ENCODE results near the gene CEP104.
A peak's percentile ranks its signal among the peaks of the same experiment; 100 is the strongest.

Gene CEP104
- long read RNA-seq, partial matches to known transcripts: 7 of 11 reads
- long read RNA-seq, other reads (novel, unspliced or antisense): 4 of 11 reads

DNA sequence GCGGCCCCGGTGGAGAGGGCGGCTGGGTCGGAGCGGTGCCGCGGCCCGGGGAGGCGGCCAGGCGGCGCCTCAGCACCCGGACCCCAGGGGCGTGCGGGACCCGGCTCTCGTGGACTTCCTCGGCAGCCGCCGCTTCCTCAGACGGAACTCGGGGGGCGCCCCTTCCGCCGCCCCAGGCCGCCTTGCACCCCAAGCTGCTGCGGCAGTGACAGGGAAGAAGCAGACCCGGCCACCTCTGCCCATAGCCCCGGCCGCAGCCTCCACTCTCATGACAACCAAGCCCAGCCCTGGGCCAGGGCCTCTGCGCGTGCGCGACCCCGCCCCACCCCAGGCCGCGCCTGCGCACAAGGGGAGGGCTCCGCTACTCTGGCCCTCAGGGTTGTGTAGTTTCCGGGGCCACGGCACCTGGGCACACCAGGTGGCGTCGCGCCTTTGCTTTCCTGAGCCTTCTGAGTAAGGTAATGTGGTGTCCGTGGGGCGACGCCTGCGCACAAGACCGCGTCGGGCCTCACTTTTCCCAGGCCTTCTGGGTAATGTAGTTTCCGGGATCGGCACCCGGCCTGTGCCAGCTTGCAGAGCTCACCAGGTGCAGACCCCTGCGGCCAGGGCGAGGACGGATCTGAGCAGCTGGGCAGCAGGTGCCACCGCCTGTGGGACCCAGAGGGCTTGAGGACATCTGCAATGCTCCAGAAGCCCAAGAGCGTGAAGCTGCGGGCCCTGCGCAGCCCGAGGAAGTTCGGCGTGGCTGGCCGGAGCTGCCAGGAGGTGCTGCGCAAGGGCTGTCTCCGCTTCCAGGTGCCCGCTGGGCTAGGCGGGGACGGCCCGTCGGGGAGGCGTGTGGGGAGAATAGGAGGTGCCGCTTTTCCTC lies at the start of gene CEP104, which contains the start of gene DFFB:
TSS of gene CEP104 (minus strand) at position 289 of the 868 bp plus-strand sequence. CDS start 4,804 bp downstream, outside the sequence.
TSS of gene DFFB (plus strand) at position 554 of the 868 bp plus-strand sequence. CDS start at position 682, 128 bp downstream.
- peak; percentile 96 to 97 for DNase-seq (ENCODE audit: low read depth in 1 of 2, low spot score in 1 of 2)
- no peaks in the 10 kb centered on the region for H3K27me3 ChIP-seq (ENCODE audit: insufficient read depth, poor library complexity, severe bottlenecking)
- H3K4me3 ChIP-seq (replicated peaks; ENCODE audit: insufficient read depth, low read length): peak within 1 kb of the TSS; percentile 80
- no peak for TF ChIP-seq SPI1 (IDR thresholded peaks at IDR 0.05; ENCODE audit: borderline replicate concordance, low read depth)
- TF ChIP-seq GABPA (IDR thresholded peaks at IDR 0.05; ENCODE audit: low read depth): no peak
- TF ChIP-seq POLR2AphosphoS5 (IDR thresholded peaks at IDR 0.05; ENCODE audit: low read depth): no peak; the same call in 1 of the 2 replicates
- TF ChIP-seq, protein P1, sequence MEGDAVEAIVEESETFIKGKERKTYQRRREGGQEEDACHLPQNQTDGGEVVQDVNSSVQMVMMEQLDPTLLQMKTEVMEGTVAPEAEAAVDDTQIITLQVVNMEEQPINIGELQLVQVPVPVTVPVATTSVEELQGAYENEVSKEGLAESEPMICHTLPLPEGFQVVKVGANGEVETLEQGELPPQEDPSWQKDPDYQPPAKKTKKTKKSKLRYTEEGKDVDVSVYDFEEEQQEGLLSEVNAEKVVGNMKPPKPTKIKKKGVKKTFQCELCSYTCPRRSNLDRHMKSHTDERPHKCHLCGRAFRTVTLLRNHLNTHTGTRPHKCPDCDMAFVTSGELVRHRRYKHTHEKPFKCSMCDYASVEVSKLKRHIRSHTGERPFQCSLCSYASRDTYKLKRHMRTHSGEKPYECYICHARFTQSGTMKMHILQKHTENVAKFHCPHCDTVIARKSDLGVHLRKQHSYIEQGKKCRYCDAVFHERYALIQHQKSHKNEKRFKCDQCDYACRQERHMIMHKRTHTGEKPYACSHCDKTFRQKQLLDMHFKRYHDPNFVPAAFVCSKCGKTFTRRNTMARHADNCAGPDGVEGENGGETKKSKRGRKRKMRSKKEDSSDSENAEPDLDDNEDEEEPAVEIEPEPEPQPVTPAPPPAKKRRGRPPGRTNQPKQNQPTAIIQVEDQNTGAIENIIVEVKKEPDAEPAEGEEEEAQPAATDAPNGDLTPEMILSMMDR (IDR thresholded peaks at IDR 0.05; ENCODE audit: insufficient read depth, low read length): no peak
- TF ChIP-seq, protein P2, sequence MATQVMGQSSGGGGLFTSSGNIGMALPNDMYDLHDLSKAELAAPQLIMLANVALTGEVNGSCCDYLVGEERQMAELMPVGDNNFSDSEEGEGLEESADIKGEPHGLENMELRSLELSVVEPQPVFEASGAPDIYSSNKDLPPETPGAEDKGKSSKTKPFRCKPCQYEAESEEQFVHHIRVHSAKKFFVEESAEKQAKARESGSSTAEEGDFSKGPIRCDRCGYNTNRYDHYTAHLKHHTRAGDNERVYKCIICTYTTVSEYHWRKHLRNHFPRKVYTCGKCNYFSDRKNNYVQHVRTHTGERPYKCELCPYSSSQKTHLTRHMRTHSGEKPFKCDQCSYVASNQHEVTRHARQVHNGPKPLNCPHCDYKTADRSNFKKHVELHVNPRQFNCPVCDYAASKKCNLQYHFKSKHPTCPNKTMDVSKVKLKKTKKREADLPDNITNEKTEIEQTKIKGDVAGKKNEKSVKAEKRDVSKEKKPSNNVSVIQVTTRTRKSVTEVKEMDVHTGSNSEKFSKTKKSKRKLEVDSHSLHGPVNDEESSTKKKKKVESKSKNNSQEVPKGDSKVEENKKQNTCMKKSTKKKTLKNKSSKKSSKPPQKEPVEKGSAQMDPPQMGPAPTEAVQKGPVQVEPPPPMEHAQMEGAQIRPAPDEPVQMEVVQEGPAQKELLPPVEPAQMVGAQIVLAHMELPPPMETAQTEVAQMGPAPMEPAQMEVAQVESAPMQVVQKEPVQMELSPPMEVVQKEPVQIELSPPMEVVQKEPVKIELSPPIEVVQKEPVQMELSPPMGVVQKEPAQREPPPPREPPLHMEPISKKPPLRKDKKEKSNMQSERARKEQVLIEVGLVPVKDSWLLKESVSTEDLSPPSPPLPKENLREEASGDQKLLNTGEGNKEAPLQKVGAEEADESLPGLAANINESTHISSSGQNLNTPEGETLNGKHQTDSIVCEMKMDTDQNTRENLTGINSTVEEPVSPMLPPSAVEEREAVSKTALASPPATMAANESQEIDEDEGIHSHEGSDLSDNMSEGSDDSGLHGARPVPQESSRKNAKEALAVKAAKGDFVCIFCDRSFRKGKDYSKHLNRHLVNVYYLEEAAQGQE (IDR thresholded peaks at IDR 0.05; ENCODE audit: insufficient replicate concordance, low read depth): no peak
- H3K27ac ChIP-seq (replicated peaks): peak within 1 kb of the TSS; percentile 66

DNA sequence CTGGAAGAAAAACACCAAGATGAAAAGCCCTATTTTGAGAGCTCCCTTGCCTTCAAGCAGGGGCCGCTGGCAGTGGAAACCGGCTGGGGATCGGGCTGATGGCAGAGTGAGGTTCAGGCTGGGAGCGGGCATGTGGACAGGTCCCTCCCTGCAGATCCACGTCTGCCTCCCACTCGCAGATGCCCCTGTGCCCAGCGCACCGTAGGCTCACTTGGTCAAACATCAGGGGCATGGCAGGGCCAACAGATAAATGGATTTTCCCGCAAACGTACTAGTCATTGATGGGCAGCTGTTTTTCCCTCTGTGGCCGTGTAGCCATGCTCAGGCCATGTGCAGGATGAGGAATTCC lies 49.6 kb upstream of the CEP104 start:
- no peak for DNase-seq (ENCODE audit: low read depth in 1 of 2, low spot score in 1 of 2)
- Histone ChIP-seq H3K27me3 (ENCODE audit: insufficient read depth, poor library complexity, severe bottlenecking) (no peaks in the 10 kb centered on the region), H3K27ac (replicated peaks) (no peak overlapping the region)

More for the DNA sequence above, 49.6 kb upstream of the CEP104 start:
- TF ChIP-seq, protein P2 (IDR thresholded peaks at IDR 0.05; ENCODE audit: insufficient replicate concordance, low read depth): no peak
- TF ChIP-seq, protein P1 (IDR thresholded peaks at IDR 0.05; ENCODE audit: insufficient read depth, low read length): no peak
- TF ChIP-seq SPI1 (IDR thresholded peaks at IDR 0.05; ENCODE audit: borderline replicate concordance, low read depth): no peak
- TF ChIP-seq POLR2AphosphoS5 (IDR thresholded peaks at IDR 0.05; ENCODE audit: low read depth): no peak
- TF ChIP-seq GABPA (IDR thresholded peaks at IDR 0.05; ENCODE audit: low read depth): no peak
- no peak overlapping the region for H3K4me3 ChIP-seq (replicated peaks; ENCODE audit: insufficient read depth, low read length)

All from HL-60 (cell line).